ENCODE measurements around the gene SBF2. TPM values are rescaled to one million over a fixed set of nuclear protein-coding genes. Genes with fewer than 3 reads are reported as not detected.

Gene SBF2
- total RNA-seq, 1 experiment from 2014 or later, result 31.3 TPM

- CTCF ChIA-PET, result no interaction called here
Observed at GRCh38 chr11:9815486-9816136, 478.4 kb downstream of the SBF2 start.

DNA sequence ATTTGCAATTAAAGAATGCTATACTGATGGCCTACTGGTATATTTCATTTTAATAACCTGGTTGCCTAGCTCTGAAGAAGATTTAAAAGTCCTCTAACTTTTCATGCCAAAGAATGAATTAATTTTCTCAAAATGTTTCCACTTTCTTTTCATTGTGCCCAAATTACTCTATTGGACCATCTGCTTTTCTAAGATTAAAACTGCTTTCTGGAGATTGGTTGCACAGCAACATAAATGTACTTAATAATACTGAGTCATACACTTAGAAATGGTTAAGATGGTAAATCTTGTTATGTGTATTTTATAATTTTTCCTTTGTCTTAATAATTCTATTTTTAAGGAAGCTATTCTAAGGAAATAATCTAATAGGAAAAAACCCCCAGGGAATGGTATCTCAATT lies 479.9 kb downstream of the SBF2 start:
- ATAC-seq, result no peak

More at GRCh38 chr11:9815486-9816136, 478.4 kb downstream of the SBF2 start:
- Histone ChIP-seq H3K9me3 (ENCODE audit: low read length) (no peaks in the 10 kb centered on the region), H3K36me3 (ENCODE audit: low read depth, low read length) (no peaks in the 10 kb centered on the region), H3K79me2 (ENCODE audit: low read length) (no peaks in the 10 kb centered on the region), H3K27me3 (ENCODE audit: low read length) (no peaks in the 10 kb centered on the region), H3F3A (ENCODE audit: low read length, unreplicated experiment) (no peaks in the 10 kb centered on the region), H3K27ac (ENCODE audit: low read length) (no peak overlapping the region), H2AFZ (ENCODE audit: low read length) (no peak overlapping the region), H3K4me3 (ENCODE audit: low read length) (no peak overlapping the region), H3K4me2 (ENCODE audit: low read length) (no peak overlapping the region), H3K9ac (ENCODE audit: low read length) (no peak overlapping the region), H3K4me1 (ENCODE audit: insufficient read depth, low read length) (peaks cover 9% of the 10 kb centered on the region; the same call in 1 of the 2 replicates), H4K20me1 (ENCODE audit: low read length) (no peaks in the 10 kb centered on the region), H3K9me2 (replicated peaks; ENCODE audit: low read length) (no peaks in the 10 kb centered on the region)
- POLR2A ChIA-PET (ENCODE audit: unreplicated experiment), result interaction anchor here (0.6 kb wide), 1 partner anchor 503 kb away, joined by 3 read pairs; no protein-coding TSS in a partner anchor
- TF ChIP-seq CTCF (conservative IDR thresholded peaks at IDR 0.05; ENCODE audit: low read depth, low read length) (no peak), EZH2phosphoT487 (IDR thresholded peaks at IDR 0.05; ENCODE audit: borderline replicate concordance, low read length) (no peak), EZH2 (IDR thresholded peaks at IDR 0.05; ENCODE audit: low read length, unreplicated experiment) (no peak)
- DNase-seq (peak; percentile 40), ATAC-seq (peak; percentile 79)
- BruUV-seq (replicated peaks), result no TSS peak
- intact Hi-C loops (cut with micrococcal nuclease), result no loop called here

More for the DNA sequence above, 479.9 kb downstream of the SBF2 start:
- no peak overlapping the region for H3K27ac ChIP-seq (ENCODE audit: low read length)
- H3K9ac ChIP-seq (ENCODE audit: low read length), result no peak overlapping the region
- no peaks in the 10 kb centered on the region for H3K36me3 ChIP-seq (ENCODE audit: low read depth, low read length)
- BruUV-seq (replicated peaks), result no TSS peak
- no peak overlapping the region for H3K4me2 ChIP-seq (ENCODE audit: low read length)
- intact Hi-C loops (cut with micrococcal nuclease), result no loop called here
- H4K20me1 ChIP-seq (ENCODE audit: low read length), result no peaks in the 10 kb centered on the region
- no peaks in the 10 kb centered on the region for H3K9me3 ChIP-seq (ENCODE audit: low read length)
- ChIA-PET CTCF (interaction anchor here (0.6 kb wide), 1 partner anchor 158 kb away, joined by 6 read pairs; no protein-coding TSS in a partner anchor), POLR2A (ENCODE audit: unreplicated experiment) (no interaction called here)
- no peak overlapping the region for H3K4me3 ChIP-seq (ENCODE audit: low read length)
- DNase-seq, result no peak
- no peak overlapping the region for H2AFZ ChIP-seq (ENCODE audit: low read length)
- H3F3A ChIP-seq (ENCODE audit: low read length, unreplicated experiment), result no peaks in the 10 kb centered on the region
- no peaks in the 10 kb centered on the region for H3K9me2 ChIP-seq (replicated peaks; ENCODE audit: low read length)
- H3K27me3 ChIP-seq (ENCODE audit: low read length), result no peaks in the 10 kb centered on the region
- no peaks in the 10 kb centered on the region for H3K79me2 ChIP-seq (ENCODE audit: low read length)
- H3K4me1 ChIP-seq (ENCODE audit: insufficient read depth, low read length), result 0 out of 2 replicates have a peak, but pooled peaks cover 7% of the 10 kb centered on the region
- TF ChIP-seq CTCF (conservative IDR thresholded peaks at IDR 0.05; ENCODE audit: low read depth, low read length) (no peak), EZH2phosphoT487 (IDR thresholded peaks at IDR 0.05; ENCODE audit: borderline replicate concordance, low read length) (no peak), EZH2 (IDR thresholded peaks at IDR 0.05; ENCODE audit: low read length, unreplicated experiment) (no peak)
